LNCAP (cell line): ENCODE results near the gene ANKRD44.

ENCODE experiments used
- TF ChIP-seq, protein P1 (sequence below): fragments of 450-650 bp; IDR thresholded peaks from 2 replicates; pipeline ENCODE4 v1.5.1; 2017; ENCODE audit warnings: mild to moderate bottlenecking

ANKRD44 gene

DNA sequence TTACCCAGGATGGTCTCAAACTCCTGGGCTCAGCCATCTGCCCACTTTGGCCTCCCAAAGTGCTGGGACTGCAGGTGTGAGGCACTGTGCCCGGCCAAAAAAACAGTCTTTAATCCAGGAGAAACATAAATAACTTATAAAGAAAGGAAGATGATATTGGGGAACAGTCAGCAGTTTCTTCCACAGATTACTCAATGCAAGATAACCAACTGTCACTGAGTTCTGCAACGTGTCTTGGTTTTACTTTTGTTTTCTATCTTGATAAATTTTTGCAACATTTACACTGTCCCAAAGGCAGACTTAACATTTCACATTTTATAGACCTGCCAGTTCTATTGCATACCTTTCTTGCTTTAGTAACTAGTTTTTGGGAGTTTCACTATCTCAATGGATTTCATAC lies 71.1 kb downstream of the ANKRD44 start:
- TF ChIP-seq, protein P1, sequence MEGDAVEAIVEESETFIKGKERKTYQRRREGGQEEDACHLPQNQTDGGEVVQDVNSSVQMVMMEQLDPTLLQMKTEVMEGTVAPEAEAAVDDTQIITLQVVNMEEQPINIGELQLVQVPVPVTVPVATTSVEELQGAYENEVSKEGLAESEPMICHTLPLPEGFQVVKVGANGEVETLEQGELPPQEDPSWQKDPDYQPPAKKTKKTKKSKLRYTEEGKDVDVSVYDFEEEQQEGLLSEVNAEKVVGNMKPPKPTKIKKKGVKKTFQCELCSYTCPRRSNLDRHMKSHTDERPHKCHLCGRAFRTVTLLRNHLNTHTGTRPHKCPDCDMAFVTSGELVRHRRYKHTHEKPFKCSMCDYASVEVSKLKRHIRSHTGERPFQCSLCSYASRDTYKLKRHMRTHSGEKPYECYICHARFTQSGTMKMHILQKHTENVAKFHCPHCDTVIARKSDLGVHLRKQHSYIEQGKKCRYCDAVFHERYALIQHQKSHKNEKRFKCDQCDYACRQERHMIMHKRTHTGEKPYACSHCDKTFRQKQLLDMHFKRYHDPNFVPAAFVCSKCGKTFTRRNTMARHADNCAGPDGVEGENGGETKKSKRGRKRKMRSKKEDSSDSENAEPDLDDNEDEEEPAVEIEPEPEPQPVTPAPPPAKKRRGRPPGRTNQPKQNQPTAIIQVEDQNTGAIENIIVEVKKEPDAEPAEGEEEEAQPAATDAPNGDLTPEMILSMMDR: no peak

GRCh38 chr2:197238043-197238365 lies 72.6 kb downstream of the ANKRD44 start:
- TF ChIP-seq, protein P1: no peak

GRCh38 chr2:197237291-197238042 lies 73.1 kb downstream of the ANKRD44 start:
- TF ChIP-seq, protein P1: no peak

DNA sequence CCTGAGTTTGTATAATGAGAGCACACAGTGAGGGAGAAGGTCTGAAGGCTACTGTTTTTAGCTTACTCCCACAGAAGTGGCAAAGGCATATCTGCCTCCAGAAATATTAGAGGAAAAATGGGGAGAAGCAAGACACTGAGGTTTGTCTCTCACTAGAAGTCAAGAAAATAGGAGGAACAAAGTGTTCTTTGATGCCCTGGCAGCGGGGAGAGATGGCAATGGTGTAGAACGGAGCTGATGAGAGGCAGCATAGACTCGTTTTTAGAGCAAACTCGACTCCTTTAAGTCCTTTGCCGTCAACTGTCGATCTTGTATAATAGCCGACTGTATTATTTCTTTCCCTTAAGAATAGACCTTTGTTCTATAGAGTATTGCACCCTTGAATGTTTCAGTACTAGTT lies 73.8 kb downstream of the ANKRD44 start:
- TF ChIP-seq, protein P1: no peak

- TF ChIP-seq, protein P1: no peak
Observed at GRCh38 chr2:197236159-197236558, 74.4 kb downstream of the ANKRD44 start.

- TF ChIP-seq, protein P1: no peak
Observed at GRCh38 chr2:197235711-197236110, 74.9 kb downstream of the ANKRD44 start.

GRCh38 chr2:197234671-197235191 lies 75.8 kb downstream of the ANKRD44 start:
- TF ChIP-seq, protein P1: no peak

DNA sequence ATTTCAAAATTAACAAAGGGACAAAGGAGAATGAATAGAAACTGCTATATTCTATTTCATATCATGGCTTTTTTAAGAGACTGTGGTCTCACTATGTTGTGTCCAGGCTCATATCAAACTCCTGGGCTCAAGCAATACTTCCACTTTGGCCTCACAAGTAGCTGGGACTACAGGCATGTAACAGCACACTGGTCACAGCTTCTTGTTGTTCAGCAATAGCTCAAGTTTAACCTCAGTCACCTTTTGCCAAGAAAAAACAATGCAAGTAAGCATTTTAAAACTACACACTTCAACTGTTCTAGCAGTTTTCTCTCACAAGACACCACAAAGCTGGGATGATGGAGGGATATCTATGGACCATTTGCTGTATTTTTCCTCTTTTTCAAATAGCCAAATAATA lies 77.1 kb downstream of the ANKRD44 start:
- TF ChIP-seq, protein P1: no peak
